ENCODE data around the gene CHST13.
"Not testable (repeated sequence)": the region's sequence is repeated elsewhere in the genome, so short reads cannot be mapped to it uniquely, and the experiment has no call there.

Gene CHST13

GRCh38 chr3:126557761-126558160 lies 33.8 kb downstream of the CHST13 start:
- no peak for DNase-seq

- no peak for DNase-seq
These were observed 34.5 kb downstream of the CHST13 start, which contains the start of gene C3orf22 for GRCh38 chr3:126558336-126559071. C3orf22 (minus strand) TSS chr3:126558932; CDS start chr3:126553390, 5,542 bp downstream.

GRCh38 chr3:126562737-126563276 lies 38.9 kb downstream of the CHST13 start:
- no peak for DNase-seq

- DNase-seq: no peak
These were observed 43.9 kb downstream of the CHST13 start for GRCh38 chr3:126567696-126568438.

GRCh38 chr3:126568776-126569342 lies 44.9 kb downstream of the CHST13 start:
- DNase-seq: no peak

- no peak for DNase-seq
These were observed 45.5 kb downstream of the CHST13 start for GRCh38 chr3:126569390-126569975.

GRCh38 chr3:126570103-126570541 lies 46.2 kb downstream of the CHST13 start:
- no peak for DNase-seq

GRCh38 chr3:126571078-126571477 lies 47.1 kb downstream of the CHST13 start:
- no peak for DNase-seq

- DNase-seq: no peak
These were observed 49.6 kb downstream of the CHST13 start for GRCh38 chr3:126573492-126574117.

- no peak for DNase-seq
These were observed 53.3 kb downstream of the CHST13 start for GRCh38 chr3:126577261-126577660.

- no peak for DNase-seq
These were observed 54.7 kb downstream of the CHST13 start for GRCh38 chr3:126578702-126579101.

- no peak for DNase-seq
These were observed 56.8 kb downstream of the CHST13 start for GRCh38 chr3:126580746-126581145.

- no peak for DNase-seq
These were observed 57.6 kb downstream of the CHST13 start for GRCh38 chr3:126581569-126581968.

GRCh38 chr3:126582311-126582710 lies 58.4 kb downstream of the CHST13 start:
- peak; percentile 77 for DNase-seq

GRCh38 chr3:126591515-126591914 lies 67.6 kb downstream of the CHST13 start:
- DNase-seq: not testable (repeated sequence)

Data from NCI-H2171 (cell line).